Central memory CD8-positive, alpha-beta T cell (primary cell): ENCODE results near the gene PDHA1.

Source experiments
- ATAC-seq: fragments of 150-1000 bp; cut with Tn5 transposase; replicated peaks from 2 replicates; pipeline ENCODE4 v1.10.0; 2022; ENCODE audit warnings: mild to moderate bottlenecking, moderate FRiP score, moderate number of reproducible peaks; ENCODE audit not compliant: poor library complexity, severe bottlenecking; ENCODE audit errors: extremely low read depth
- DNase-seq, 2 donors: peaks; one replicate each; pipeline ENCODE4 v3.0.0; 2021; ENCODE audit warnings: low spot score in 2 of 2
- H3K27ac Mint-ChIP-seq: one replicate; pipeline ENCODE4 v1.8.0; 2022; ENCODE audit warnings: low read depth, mild to moderate bottlenecking, moderate library complexity, mixed read lengths
- H3K27me3 Mint-ChIP-seq: one replicate; pipeline ENCODE4 v1.8.0; 2022; ENCODE audit warnings: mixed read lengths
- H3K36me3 Mint-ChIP-seq: one replicate; pipeline ENCODE4 v1.8.0; 2022; ENCODE audit warnings: mild to moderate bottlenecking, moderate library complexity, mixed read lengths; ENCODE audit not compliant: insufficient read depth
- H3K4me1 Mint-ChIP-seq: one replicate; pipeline ENCODE4 v1.8.0; 2022; ENCODE audit warnings: mixed read lengths
- H3K4me3 Mint-ChIP-seq: one replicate; pipeline ENCODE4 v1.8.0; 2022; ENCODE audit warnings: mild to moderate bottlenecking, moderate library complexity, mixed read lengths
- H3K9me3 Mint-ChIP-seq: one replicate; pipeline ENCODE4 v1.8.0; 2022; ENCODE audit warnings: mixed read lengths

The PDHA1 gene

DNA sequence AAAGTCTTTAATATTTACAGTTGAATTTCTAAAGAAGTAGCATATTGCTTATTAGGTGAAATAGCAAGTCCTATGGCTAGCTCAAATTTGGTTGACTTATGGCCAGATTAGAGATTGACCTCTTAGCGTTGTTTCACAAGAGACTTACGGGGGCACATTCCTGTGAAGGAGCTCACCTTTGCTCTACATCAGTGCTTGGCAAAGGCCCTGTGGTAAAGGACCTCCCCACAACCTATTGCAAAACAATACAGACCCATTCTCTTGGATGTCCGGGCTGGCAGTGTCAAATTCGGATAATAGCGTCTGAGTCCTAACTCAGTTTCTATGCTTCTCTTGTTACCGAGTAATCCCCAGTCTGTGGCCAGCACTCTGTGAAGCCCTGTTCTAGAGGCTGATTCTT lies 10.9 kb downstream of the PDHA1 start:
- DNase-seq (no peak), ATAC-seq (no peak)
- Mint-ChIP-seq H3K4me1 (peaks cover 7% of the 10 kb centered on the region), H3K27me3 (no peaks in the 10 kb centered on the region), H3K36me3 (peaks cover 38% of the 10 kb centered on the region), H3K9me3 (no peaks in the 10 kb centered on the region), H3K4me3 (no peak overlapping the region), H3K27ac (no peak overlapping the region)

DNA sequence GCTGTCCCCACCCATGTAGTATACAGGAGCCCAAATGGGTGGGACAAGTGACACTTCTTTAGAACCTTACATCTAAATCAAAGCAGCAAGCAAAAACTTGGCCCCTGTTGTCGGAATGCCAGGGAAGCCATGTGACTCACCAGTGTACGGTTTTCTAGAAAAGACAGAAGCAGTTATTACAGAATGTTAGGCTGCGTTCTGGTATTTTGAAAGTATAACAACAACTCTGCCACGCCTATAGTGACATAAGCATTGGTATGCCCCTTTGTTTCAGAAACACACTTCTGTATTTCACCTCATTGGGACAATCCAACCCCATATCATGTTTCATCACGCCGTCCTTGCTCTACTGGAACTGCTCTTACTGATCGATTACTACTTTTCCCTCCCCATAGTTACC lies 14.8 kb downstream of the PDHA1 start:
- no peaks in the 10 kb centered on the region for H3K9me3 Mint-ChIP-seq

DNA sequence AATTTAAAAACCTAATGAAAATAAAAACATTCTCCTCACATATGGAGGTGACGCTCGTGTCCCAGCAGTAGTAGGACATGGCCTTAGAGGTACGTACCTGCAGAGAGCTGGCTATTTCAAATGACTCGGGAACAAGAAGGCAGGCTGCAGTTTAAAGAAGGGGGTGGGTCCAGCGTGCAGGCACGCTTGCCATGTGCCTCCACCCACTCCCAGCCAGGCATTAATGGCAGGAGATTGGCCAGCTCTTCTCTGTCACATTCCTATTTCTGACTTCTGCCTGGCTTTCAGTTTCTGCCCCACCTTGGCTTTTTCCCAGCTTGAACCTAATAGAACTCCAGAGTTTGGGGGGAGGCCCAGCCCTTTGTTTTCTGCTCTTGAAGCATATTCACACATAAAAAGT lies 17.2 kb downstream of the PDHA1 start:
- peaks cover 38% of the 10 kb centered on the region for H3K36me3 Mint-ChIP-seq
- DNase-seq: no peak
- ATAC-seq: no peak
- no peak overlapping the region for H3K4me3 Mint-ChIP-seq
- H3K27me3 Mint-ChIP-seq: no peaks in the 10 kb centered on the region
- H3K4me1 Mint-ChIP-seq: no peaks in the 10 kb centered on the region
- peak overlapping the region; percentile 22 for H3K27ac Mint-ChIP-seq
- no peaks in the 10 kb centered on the region for H3K9me3 Mint-ChIP-seq

More for the DNA sequence above, 14.8 kb downstream of the PDHA1 start:
- no peaks in the 10 kb centered on the region for H3K27me3 Mint-ChIP-seq
- DNase-seq (no peak), ATAC-seq (no peak)
- H3K27ac Mint-ChIP-seq: no peak overlapping the region
- H3K4me3 Mint-ChIP-seq: no peak overlapping the region
- H3K36me3 Mint-ChIP-seq: peaks cover 40% of the 10 kb centered on the region
- H3K4me1 Mint-ChIP-seq: no peaks in the 10 kb centered on the region

DNA sequence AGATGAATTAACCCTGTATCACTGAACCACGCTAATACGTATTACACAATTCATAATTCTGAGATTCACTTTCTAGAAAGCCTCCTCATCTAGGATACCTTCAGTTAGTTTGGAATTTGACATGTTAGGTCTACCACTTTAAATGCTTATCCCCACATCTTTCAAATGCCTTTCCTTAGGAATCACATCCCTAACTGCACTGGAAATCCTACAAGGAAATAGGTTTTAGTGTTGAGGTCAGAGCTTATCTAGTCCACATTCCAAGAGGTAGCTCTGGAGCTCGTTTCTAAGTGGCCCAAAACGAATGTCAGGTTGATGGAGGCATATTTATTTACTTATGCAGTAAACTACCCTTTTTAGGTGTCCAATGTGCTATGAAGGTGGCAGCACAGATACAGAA lies 18.0 kb downstream of the PDHA1 start:
- Mint-ChIP-seq H3K27ac (peak overlapping the region; percentile 22), H3K36me3 (peaks cover 35% of the 10 kb centered on the region), H3K27me3 (no peaks in the 10 kb centered on the region), H3K9me3 (no peaks in the 10 kb centered on the region), H3K4me3 (no peak overlapping the region), H3K4me1 (no peaks in the 10 kb centered on the region)
- DNase-seq (no peak), ATAC-seq (no peak)

DNA sequence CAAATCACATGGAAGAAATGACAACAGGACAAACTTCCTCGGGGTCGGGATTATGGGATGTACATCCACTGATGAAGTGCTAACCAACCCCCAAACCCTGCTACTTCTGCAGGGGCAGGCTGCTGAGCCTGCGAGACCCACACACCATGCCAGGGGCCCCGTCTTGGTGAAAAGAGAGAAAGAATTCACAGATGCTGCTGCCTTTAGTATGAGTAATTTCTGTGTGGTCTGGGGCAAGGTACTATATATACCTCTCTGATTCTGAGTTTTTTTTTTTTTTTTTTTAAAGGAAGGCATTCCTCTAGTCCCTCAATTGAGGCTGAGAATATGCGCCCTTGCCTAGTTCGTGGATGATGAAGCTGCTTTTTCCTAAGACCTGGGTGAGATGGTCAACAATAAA lies 24.8 kb downstream of the PDHA1 start:
- H3K27ac Mint-ChIP-seq: no peak overlapping the region
- no peak for ATAC-seq
- peaks cover 6% of the 10 kb centered on the region for H3K27me3 Mint-ChIP-seq
- no peak overlapping the region for H3K4me3 Mint-ChIP-seq
- DNase-seq: no peak
- peaks cover 10% of the 10 kb centered on the region for H3K4me1 Mint-ChIP-seq
- no peaks in the 10 kb centered on the region for H3K9me3 Mint-ChIP-seq
- H3K36me3 Mint-ChIP-seq: peaks cover 10% of the 10 kb centered on the region

DNA sequence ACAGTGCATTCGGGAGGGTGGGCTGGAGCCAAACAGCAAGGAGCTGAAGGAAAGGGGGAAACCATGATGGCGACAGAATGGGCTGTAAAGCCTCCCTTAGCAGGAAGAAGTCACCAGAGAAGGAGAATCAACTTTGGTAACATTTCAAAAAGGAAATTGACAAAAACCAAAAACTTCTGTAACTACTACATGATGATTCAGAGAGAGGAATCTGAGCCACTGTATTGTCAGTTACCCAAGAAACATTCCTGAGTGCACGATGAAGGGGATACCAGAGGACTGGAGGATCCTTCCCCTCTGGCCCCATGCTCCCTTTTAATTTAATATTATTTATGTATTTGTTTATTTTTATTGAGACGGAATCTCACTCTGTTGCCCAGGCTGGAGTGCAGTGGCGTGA lies 26.3 kb downstream of the PDHA1 start:
- H3K27me3 Mint-ChIP-seq: peaks cover 6% of the 10 kb centered on the region
- peaks cover 6% of the 10 kb centered on the region for H3K36me3 Mint-ChIP-seq
- no peak overlapping the region for H3K4me3 Mint-ChIP-seq
- peaks cover 10% of the 10 kb centered on the region for H3K4me1 Mint-ChIP-seq
- H3K9me3 Mint-ChIP-seq: no peaks in the 10 kb centered on the region
- no peak for ATAC-seq
- DNase-seq: no peak
- no peak overlapping the region for H3K27ac Mint-ChIP-seq

DNA sequence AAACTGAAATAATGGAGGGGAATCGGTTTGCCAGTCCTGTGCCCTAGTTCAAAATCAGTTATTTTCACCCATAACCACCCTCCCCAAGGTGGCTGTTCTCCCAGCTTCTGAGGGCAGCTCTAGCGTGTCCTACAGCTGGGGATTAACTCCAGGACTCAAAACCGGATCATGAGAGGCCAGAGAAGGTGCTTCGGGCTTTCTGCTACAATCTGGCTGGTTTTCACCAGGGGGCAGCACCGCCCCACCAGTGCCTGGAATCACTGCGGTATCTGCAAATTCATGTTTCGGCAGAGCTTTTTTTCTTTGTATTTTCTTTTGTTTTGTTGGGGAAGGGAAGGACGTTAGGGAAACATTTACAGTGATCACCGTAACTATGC lies 28.4 kb downstream of the PDHA1 start:
- peak overlapping the region; percentile 86 for H3K4me3 Mint-ChIP-seq
- H3K27ac Mint-ChIP-seq: peak overlapping the region; percentile 35
- H3K9me3 Mint-ChIP-seq: no peaks in the 10 kb centered on the region
- H3K4me1 Mint-ChIP-seq: peaks cover 10% of the 10 kb centered on the region
- peaks cover 3% of the 10 kb centered on the region for H3K36me3 Mint-ChIP-seq
- DNase-seq (peak; percentile 28 to 36), ATAC-seq (peak; percentile 70)
- peaks cover 6% of the 10 kb centered on the region for H3K27me3 Mint-ChIP-seq

DNA sequence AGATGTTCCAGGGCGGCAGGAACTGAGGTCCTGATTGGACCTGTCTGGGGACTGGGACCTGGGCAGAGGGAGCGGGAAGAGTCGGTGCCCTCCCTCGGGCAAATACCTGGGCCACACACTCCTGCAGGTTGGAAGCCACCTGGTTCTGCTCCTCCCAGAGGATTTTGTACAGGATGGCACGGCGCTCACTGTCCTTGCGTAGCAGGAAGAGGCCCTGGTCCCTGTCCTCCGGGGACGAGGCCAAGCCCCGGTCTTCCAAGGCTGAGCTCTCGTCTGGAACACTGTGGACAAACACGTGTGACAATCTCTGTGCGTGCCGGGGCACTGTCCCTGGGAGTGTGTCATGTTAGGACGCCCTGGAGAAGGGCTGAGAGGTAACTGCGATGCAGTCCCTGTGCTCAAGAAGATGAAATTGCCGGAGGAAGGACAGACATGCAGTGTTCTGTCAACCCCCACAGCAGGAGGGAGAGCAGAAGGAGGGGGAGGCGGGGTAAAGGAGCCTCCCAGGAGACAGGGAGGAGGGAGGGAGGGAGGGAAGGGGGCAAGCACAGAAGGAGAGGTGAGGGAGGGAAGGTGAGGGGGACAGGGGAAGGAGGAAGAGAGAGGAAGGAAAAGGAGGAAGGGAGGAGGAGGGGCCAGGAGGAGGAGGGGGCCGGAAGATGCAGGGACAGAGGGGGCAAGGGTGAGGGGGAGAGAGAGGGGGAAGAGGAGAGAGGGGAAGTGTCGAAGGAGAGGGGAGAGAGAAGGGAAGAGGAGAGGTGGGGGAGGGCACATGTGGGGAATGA lies 29.0 kb downstream of the PDHA1 start:
- peaks cover 6% of the 10 kb centered on the region for H3K27me3 Mint-ChIP-seq
- no peak for DNase-seq
- ATAC-seq: peak; percentile 40

DNA sequence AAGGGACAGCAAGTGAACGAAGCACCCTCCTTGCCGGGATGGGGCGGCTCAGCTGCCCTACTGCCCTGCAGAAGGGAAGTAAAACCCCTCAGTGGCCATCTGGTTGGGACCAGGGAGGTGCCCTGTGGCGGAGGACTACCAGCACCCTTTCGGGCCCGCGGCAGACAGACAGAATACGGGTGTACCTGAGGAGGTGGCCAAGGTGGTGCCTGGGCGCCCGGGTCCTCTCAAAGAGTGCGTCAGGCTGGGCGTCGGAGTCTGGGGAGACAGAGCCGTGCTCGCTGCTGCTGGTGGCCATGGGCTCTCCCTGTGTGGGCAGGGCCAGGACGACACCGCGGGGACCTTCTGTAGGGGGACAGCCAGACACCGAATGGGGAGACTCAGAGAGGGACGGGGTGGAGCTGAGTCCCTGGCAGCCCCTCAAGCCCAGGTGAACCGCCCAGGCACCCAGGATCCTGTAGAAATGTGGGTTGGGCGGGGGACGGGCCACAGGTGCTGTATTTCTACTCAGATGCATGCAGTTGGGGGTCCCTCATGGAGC lies 29.7 kb downstream of the PDHA1 start:
- no peak for DNase-seq
- H3K27me3 Mint-ChIP-seq: peaks cover 6% of the 10 kb centered on the region
- ATAC-seq: no peak
- H3K4me1 Mint-ChIP-seq: peaks cover 10% of the 10 kb centered on the region
- H3K36me3 Mint-ChIP-seq: peaks cover 2% of the 10 kb centered on the region
- H3K9me3 Mint-ChIP-seq: no peaks in the 10 kb centered on the region
- H3K4me3 Mint-ChIP-seq: peak overlapping the region; percentile 86
- no peak overlapping the region for H3K27ac Mint-ChIP-seq

More for the DNA sequence above, 29.0 kb downstream of the PDHA1 start:
- Mint-ChIP-seq H3K27ac (peak overlapping the region; percentile 35), H3K4me1 (peaks cover 10% of the 10 kb centered on the region), H3K9me3 (no peaks in the 10 kb centered on the region), H3K36me3 (peaks cover 2% of the 10 kb centered on the region), H3K4me3 (peak overlapping the region; percentile 86)

DNA sequence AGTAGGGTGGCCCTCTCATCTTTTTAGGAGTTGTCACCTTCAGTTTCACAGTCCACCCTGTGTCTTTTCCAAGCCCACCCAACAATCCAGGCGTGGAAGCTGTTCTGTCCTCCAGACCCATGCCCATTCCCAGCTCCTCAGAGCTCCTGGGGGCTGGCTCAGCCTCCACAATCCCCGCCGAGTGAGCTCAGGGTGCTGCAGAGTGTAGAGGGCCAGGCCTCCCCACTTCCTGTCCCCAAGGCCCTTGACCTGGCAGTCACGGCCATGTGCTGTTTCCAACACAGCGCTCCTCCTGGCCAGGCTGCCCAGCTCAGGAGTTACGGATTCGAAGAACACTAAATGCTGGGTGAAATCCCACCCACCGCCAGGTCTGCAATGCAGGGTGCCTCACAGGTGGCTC lies 31.8 kb downstream of the PDHA1 start:
- H3K27ac Mint-ChIP-seq: no peak overlapping the region
- ATAC-seq (no peak), DNase-seq (no peak)
- no peaks in the 10 kb centered on the region for H3K9me3 Mint-ChIP-seq
- H3K27me3 Mint-ChIP-seq: peaks cover 7% of the 10 kb centered on the region
- H3K4me3 Mint-ChIP-seq: no peak overlapping the region
- H3K4me1 Mint-ChIP-seq: peaks cover 10% of the 10 kb centered on the region
- no peaks in the 10 kb centered on the region for H3K36me3 Mint-ChIP-seq

DNA sequence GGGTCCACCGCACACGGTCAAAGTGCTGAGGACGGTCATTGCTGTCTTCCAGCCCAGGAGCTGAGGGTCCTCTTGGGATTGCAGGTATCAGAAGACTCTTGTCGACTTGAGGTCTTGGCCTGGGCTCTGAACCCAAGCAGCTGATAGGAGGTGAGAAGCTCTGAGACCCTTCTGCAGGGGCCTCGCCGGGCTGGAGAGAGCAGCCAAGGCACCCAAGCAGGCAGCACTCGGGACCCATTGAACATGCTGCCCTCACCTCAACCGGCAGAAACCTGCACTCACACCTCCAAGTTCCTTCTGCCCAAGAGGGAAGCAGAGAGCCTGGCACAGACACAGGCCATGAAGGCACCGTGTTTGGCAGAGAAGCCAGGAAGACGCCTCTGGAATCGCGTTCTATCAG lies 34.1 kb downstream of the PDHA1 start:
- Mint-ChIP-seq H3K4me3 (no peak overlapping the region), H3K4me1 (peaks cover 2% of the 10 kb centered on the region), H3K27me3 (peaks cover 10% of the 10 kb centered on the region), H3K36me3 (no peaks in the 10 kb centered on the region), H3K9me3 (no peaks in the 10 kb centered on the region), H3K27ac (no peak overlapping the region)
- DNase-seq: no peak
- no peak for ATAC-seq

DNA sequence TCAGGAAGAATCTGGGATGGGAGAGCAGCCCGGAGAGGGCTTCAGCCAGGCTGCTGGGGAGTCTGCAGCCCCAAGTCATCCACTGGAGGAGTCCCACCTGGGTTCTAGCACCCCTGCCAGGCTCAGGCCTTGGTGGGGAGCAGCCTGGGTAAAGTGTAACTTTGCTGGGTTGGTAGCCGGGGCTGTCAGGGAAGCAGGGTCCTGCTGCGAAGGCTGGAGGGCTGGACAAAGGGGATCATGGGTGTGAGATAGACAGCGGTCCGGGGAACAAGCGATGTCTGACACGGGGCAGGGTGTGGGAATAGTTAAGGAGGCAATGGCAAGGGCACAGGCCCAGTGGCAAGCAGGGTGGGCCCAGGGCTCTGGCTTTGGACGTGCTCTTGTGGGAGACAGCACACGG lies 37.6 kb downstream of the PDHA1 start:
- no peak overlapping the region for H3K4me3 Mint-ChIP-seq
- no peaks in the 10 kb centered on the region for H3K36me3 Mint-ChIP-seq
- H3K27ac Mint-ChIP-seq: no peak overlapping the region
- peaks cover 10% of the 10 kb centered on the region for H3K27me3 Mint-ChIP-seq
- H3K9me3 Mint-ChIP-seq: no peaks in the 10 kb centered on the region
- no peak for DNase-seq
- no peaks in the 10 kb centered on the region for H3K4me1 Mint-ChIP-seq
- no peak for ATAC-seq

DNA sequence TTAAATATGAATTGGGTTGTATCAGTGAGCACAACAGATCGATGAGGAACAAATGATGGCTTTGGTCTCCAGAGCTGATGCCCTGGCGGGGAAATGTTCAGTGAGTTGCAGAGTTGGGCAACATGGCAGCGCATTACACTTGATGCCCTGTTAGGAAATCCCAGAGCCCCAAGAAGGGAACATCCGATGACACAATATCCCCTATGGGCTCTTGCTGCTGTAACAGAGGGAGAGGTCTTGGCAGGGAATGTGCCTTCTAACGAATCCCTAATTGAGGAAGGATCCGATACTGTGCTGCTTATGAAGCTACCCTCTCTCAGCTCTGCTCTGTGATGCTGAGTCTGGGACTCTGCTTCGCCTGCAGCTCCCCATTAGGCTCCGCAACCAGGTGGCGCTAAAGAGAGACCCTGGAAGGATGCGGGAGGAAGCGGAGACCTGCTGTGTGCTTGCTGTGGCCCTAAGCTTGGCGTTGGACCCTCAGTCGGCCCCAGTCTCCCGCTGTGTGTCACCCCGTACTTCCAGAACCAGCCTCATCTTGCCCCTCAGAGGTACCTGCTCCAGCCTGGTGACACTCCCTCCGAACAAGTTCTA lies 38.9 kb downstream of the PDHA1 start:
- H3K4me1 Mint-ChIP-seq: no peaks in the 10 kb centered on the region
- no peaks in the 10 kb centered on the region for H3K9me3 Mint-ChIP-seq
- ATAC-seq (no peak), DNase-seq (peak; percentile 16 to 22)
- no peaks in the 10 kb centered on the region for H3K36me3 Mint-ChIP-seq
- H3K27ac Mint-ChIP-seq: no peak overlapping the region
- H3K4me3 Mint-ChIP-seq: no peak overlapping the region
- peaks cover 10% of the 10 kb centered on the region for H3K27me3 Mint-ChIP-seq
